Kidney (tissue), 14 donors: ENCODE results near the gene PPP6R3. TPM values are rescaled to one million over a fixed set of nuclear protein-coding genes. Genes with fewer than 3 reads are reported as not detected.

ENCODE experiments used
- DNase-seq, 5 donors: peaks; one replicate each; pipeline ENCODE4 v3.0.0-alpha.2; 2013 to 2020
- FAIRE-seq: peaks from 2 replicates; lab custom pipeline; 2012; peaks lifted over from hg19 to GRCh38; lab: Jason Lieb, UNC
- H3K27ac ChIP-seq, 2 donors: one replicate each; pipeline ENCODE4 v1.7.0; 2013; ENCODE audit warnings: low read depth in 2 of 2, low read length in 2 of 2, inconsistent platforms in 1 of 2
- H3K27me3 ChIP-seq: one replicate; pipeline ENCODE4 v1.7.1; 2013; ENCODE audit warnings: low read length, inconsistent platforms; ENCODE audit not compliant: control insufficient read depth, insufficient read depth
- H3K36me3 ChIP-seq, 3 donors: one replicate each; pipeline versions ENCODE4 v1.7.0 to v1.7.1; 2013; ENCODE audit warnings: low read length in 3 of 3, control low read depth in 1 of 3, inconsistent platforms in 1 of 3; ENCODE audit not compliant: insufficient read depth in 3 of 3, control insufficient read depth in 2 of 3
- H3K4me1 ChIP-seq, 3 donors: one replicate each; pipeline versions ENCODE4 v1.7.0 to v1.7.1; 2013; ENCODE audit warnings: low read length in 3 of 3, inconsistent platforms in 1 of 3, low read depth in 1 of 3; ENCODE audit not compliant: control insufficient read depth in 2 of 3, insufficient read depth in 2 of 3
- H3K4me3 ChIP-seq, 3 donors: one replicate each; pipeline versions ENCODE4 v1.7.0 to v1.8.1; 2013; ENCODE audit warnings: low read length in 3 of 3, control low read depth in 1 of 3, inconsistent platforms in 1 of 3
- H3K9ac ChIP-seq, 3 donors: one replicate each; pipeline versions ENCODE4 v1.7.0 to v1.7.1; 2013; ENCODE audit warnings: low read length in 3 of 3, control low read depth in 1 of 3, inconsistent platforms in 1 of 3
- H3K9me3 ChIP-seq, 3 donors: one replicate each; pipeline versions ENCODE4 v1.7.0 to v1.7.1; 2013; ENCODE audit warnings: low read length in 3 of 3, control low read depth in 1 of 3, inconsistent platforms in 1 of 3; ENCODE audit not compliant: control insufficient read depth in 2 of 3, insufficient read depth in 1 of 3
- CTCF ChIP-seq: IDR thresholded peaks from 3 replicates; pipeline ENCODE4 v1.5.1; 2012; ENCODE audit warnings: mild to moderate bottlenecking, moderate library complexity, borderline replicate concordance; ENCODE audit not compliant: insufficient read depth; ENCODE audit errors: extremely low read depth
- intact Hi-C: fragments of 100-400 bp; cut with DNase I; formaldehyde crosslinking; loops from one replicate; pipeline ENCODE4 v1.11.1; 2022
- polyA plus RNA-seq: library from polyadenylated mRNA; stranded (reverse); fragments of 350-450 nt; fragmentation: Illumina TruSeq; extraction: RNeasy Lipid Tissue Mini Kit (QIAGEN cat#74804); gene quantifications from one replicate; pipeline ENCODE4 v1.2.3, GENCODE V29; 2014; ENCODE audit warnings: low read depth, low replicate concordance; ENCODE audit not compliant: insufficient read depth
- total RNA-seq: library from RNA; stranded (reverse); fragmentation: NEBNext Ultra II Directional; extraction: Animal tissue kit (Norgen Biotek cat#: 25700); gene quantifications from one replicate; pipeline ENCODE4 v1.2.1, GENCODE V29; 2021
- donor health status: control.
- donor health status: control.
- donor health status: control.
- donor health status: control.
- donor health status: control.
- donor health status: DM: yes; HTN: yes; CAD: no.
- donor health status: Normal renal cell carcinoma (clear cell type).

The PPP6R3 gene
- total and polyA plus RNA-seq, 2 donors from 2014 or later: 30.3 to 108 TPM

GRCh38 chr11:68564261-68564660, 103.7 kb downstream of the PPP6R3 start:
- no peaks in the 10 kb centered on the region for H3K4me1 ChIP-seq
- no peak for TF ChIP-seq CTCF
- H3K27me3 ChIP-seq: no peaks in the 10 kb centered on the region
- DNase-seq (peak in 2 of 5 donors; percentile 6 to 10), FAIRE-seq (no peak)
- no peak overlapping the region for H3K27ac ChIP-seq
- H3K9ac ChIP-seq: no peak overlapping the region
- no peaks in the 10 kb centered on the region for H3K9me3 ChIP-seq
- no peak overlapping the region for H3K4me3 ChIP-seq
- intact Hi-C loops: no loop called here
- peaks cover 4 to 20% (median 9%) of the 10 kb centered on the region in 3 donors for H3K36me3 ChIP-seq

GRCh38 chr11:68565768-68566167, 105.2 kb downstream of the PPP6R3 start:
- no peak overlapping the region for H3K9ac ChIP-seq
- DNase-seq (no peak), FAIRE-seq (no peak)
- H3K4me3 ChIP-seq: no peak overlapping the region
- H3K36me3 ChIP-seq: peaks cover 4 to 20% (median 18%) of the 10 kb centered on the region in 3 donors
- no peaks in the 10 kb centered on the region for H3K27me3 ChIP-seq
- H3K9me3 ChIP-seq: no peaks in the 10 kb centered on the region
- TF ChIP-seq CTCF: no peak
- H3K4me1 ChIP-seq: no peaks in the 10 kb centered on the region
- H3K27ac ChIP-seq: no peak overlapping the region
- intact Hi-C loops: no loop called here

GRCh38 chr11:68567553-68567952, 107.0 kb downstream of the PPP6R3 start:
- TF ChIP-seq CTCF: no peak
- H3K4me1 ChIP-seq: no peaks in the 10 kb centered on the region
- FAIRE-seq: no peak

GRCh38 chr11:68569357-68569756, 108.8 kb downstream of the PPP6R3 start:
- no peaks in the 10 kb centered on the region for H3K27me3 ChIP-seq
- no peak overlapping the region for H3K27ac ChIP-seq
- no peaks in the 10 kb centered on the region for H3K9me3 ChIP-seq
- peaks cover 2 to 40% (median 35%) of the 10 kb centered on the region in 3 donors for H3K36me3 ChIP-seq
- TF ChIP-seq CTCF: no peak
- FAIRE-seq (no peak), DNase-seq (no peak)
- no peaks in the 10 kb centered on the region for H3K4me1 ChIP-seq
- intact Hi-C loops: no loop called here
- no peak overlapping the region for H3K4me3 ChIP-seq
- no peak overlapping the region for H3K9ac ChIP-seq

More at GRCh38 chr11:68567553-68567952, 107.0 kb downstream of the PPP6R3 start:
- H3K9me3 ChIP-seq: no peaks in the 10 kb centered on the region
- no peak overlapping the region for H3K27ac ChIP-seq
- intact Hi-C loops: no loop called here
- H3K27me3 ChIP-seq: no peaks in the 10 kb centered on the region
- H3K9ac ChIP-seq: no peak overlapping the region
- no peak overlapping the region for H3K4me3 ChIP-seq
- DNase-seq: no peak
- H3K36me3 ChIP-seq: peaks cover 4 to 36% (median 31%) of the 10 kb centered on the region in 3 donors
